ENCODE results near the gene LMBR1L. TPM values are rescaled to one million over a fixed set of nuclear protein-coding genes. Genes with fewer than 3 reads are reported as not detected.
"Not testable (repeated sequence)": the region's sequence is repeated elsewhere in the genome, so short reads cannot be mapped to it uniquely, and the experiment has no call there.

Gene LMBR1L
- total and polyA plus RNA-seq, 2 donors, result 35.1 to 112 TPM

DNA sequence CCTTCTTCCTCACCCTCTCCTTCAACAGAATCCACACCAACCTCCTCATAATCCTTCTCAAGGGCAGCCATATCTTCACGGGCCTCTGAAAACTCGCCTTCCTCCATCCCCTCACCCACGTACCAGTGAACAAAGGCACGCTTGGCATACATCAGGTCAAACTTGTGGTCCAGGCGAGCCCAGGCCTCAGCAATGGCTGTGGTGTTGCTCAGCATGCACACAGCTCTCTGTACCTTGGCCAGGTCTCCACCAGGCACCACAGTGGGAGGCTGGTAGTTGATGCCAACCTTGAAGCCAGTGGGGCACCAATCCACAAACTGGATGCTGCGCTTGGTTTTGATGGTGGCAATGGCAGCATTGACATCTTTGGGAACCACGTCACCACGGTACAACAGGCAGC lies 17.3 kb upstream of the LMBR1L start:
- H3K9me3 ChIP-seq (ENCODE audit: control insufficient read depth in 2 of 2, insufficient read depth in 1 of 2, low read length in 1 of 2); H3K4me3 ChIP-seq (ENCODE audit: low read length in 2 of 2); H3K27ac ChIP-seq (ENCODE audit: low read depth in 1 of 2, low read length in 1 of 2); H3K27me3 ChIP-seq (ENCODE audit: control insufficient read depth in 2 of 2, insufficient read depth in 1 of 2, low read length in 1 of 2); DNase-seq (ENCODE audit: low read depth in 6 of 9, low spot score in 9 of 9): not testable (repeated sequence)
- Histone ChIP-seq H3K36me3 (ENCODE audit: control insufficient read depth in 2 of 2, insufficient read depth in 2 of 2, low read length in 1 of 2) (peaks cover 24 to 36% of the 10 kb centered on the region in 2 donors), H3K4me1 (ENCODE audit: control insufficient read depth in 2 of 2, insufficient read depth in 2 of 2, low read length in 2 of 2) (peaks cover 13 to 19% of the 10 kb centered on the region in 2 donors)
- WGBS, result over 99% methylated on average over 8 of the region's 8 CpGs

DNA sequence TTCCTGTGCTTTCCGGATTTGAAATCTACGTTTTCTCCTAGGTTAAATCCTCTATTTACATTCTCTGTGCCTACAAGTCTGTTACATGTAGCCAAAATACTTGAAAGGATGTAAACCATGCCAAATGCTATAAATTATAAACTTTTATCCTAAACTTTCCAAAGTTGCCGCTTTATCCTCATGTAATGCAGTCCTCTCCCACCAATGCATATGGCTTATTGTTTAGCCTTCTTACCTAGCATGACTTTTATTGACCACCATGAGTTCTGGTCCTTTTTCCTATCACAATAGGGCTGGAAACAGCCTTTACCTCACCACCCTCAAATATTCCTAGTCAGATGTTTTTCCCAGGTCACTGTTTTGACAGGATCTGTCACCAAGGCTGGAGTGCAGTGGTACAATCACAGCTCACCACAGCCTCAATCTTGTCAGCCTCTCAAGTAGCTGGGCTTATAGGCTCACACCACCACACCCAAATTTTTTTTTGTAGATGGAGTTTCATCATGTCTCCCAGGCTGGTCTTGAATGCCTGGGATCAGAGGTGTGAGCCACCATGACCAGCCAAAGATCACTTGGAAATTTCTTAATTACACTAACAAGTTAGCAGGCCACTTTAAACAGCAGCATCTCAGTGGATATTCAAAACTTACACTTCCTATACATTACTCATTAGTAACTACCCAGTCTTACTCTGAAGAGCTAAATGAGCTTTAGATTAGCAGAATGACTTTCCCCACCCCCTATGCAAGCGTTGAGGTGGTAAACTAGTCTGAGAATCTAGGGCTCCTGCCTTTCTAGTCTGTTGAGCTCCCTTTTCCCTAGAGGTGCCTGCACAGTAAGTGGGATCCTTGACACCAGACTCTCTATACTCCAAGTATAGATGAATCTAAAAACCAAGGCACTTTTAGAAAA lies 16.5 kb upstream of the LMBR1L start:
- no peaks in the 10 kb centered on the region for H3K9me3 ChIP-seq (ENCODE audit: control insufficient read depth in 2 of 2, insufficient read depth in 1 of 2, low read length in 1 of 2)
- peaks cover 24 to 36% of the 10 kb centered on the region in 2 donors for H3K36me3 ChIP-seq (ENCODE audit: control insufficient read depth in 2 of 2, insufficient read depth in 2 of 2, low read length in 1 of 2)
- H3K27ac ChIP-seq (ENCODE audit: low read depth in 1 of 2, low read length in 1 of 2), result no peak overlapping the region
- no peak for DNase-seq (ENCODE audit: low read depth in 6 of 9, low spot score in 9 of 9)
- 98% methylated on average over 4 of the region's 4 CpGs for whole genome bisulfite sequencing
- peaks cover 9 to 17% of the 10 kb centered on the region in 2 donors for H3K4me1 ChIP-seq (ENCODE audit: control insufficient read depth in 2 of 2, insufficient read depth in 2 of 2, low read length in 2 of 2)
- H3K4me3 ChIP-seq (ENCODE audit: low read length in 2 of 2), result no peak overlapping the region
- no peaks in the 10 kb centered on the region for H3K27me3 ChIP-seq (ENCODE audit: control insufficient read depth in 2 of 2, insufficient read depth in 1 of 2, low read length in 1 of 2)

DNA sequence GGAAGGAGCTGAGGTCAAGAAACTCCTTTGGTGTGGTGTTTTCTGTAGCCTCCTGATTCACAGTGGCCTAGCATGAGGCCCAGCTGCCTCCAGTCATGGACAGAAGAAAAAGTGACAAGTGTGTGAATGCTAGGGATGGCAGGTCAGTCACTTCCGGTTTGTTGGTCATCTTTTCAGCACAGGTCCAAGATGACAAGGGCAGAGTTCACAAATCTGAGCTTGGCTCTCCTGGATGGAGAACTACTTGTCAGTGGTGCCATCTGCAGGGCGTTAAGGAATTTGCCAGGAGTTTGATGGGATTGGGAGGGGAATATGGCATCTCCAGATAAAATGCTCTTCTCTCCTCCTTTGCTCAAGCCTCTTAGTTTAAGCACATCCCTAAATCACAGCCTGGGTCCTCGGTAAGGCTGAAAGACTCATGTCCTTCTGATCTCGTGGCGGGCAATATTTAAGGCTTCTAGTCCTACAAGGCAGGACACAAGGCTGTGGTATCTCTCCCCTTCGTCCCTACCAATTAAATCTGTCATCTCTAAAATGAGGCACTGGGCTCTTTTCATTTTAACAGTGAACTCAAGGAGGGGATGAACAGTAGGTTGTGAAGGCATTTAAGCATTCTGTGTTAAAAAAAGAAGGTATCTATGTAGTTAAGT lies 10.5 kb upstream of the LMBR1L start:
- H3K4me3 ChIP-seq (ENCODE audit: low read length in 2 of 2), result no peak overlapping the region
- no peaks in the 10 kb centered on the region for H3K4me1 ChIP-seq (ENCODE audit: control insufficient read depth in 2 of 2, insufficient read depth in 2 of 2, low read length in 2 of 2)
- no peaks in the 10 kb centered on the region for H3K9me3 ChIP-seq (ENCODE audit: control insufficient read depth in 2 of 2, insufficient read depth in 1 of 2, low read length in 1 of 2)
- no peaks in the 10 kb centered on the region for H3K27me3 ChIP-seq (ENCODE audit: control insufficient read depth in 2 of 2, insufficient read depth in 1 of 2, low read length in 1 of 2)
- 60% methylated on average over 6 of the region's 6 CpGs for WGBS
- no peak for DNase-seq (ENCODE audit: low read depth in 6 of 9, low spot score in 9 of 9)
- H3K27ac ChIP-seq (ENCODE audit: low read depth in 1 of 2, low read length in 1 of 2), result no peak overlapping the region
- no peaks in the 10 kb centered on the region for H3K36me3 ChIP-seq (ENCODE audit: control insufficient read depth in 2 of 2, insufficient read depth in 2 of 2, low read length in 1 of 2)

DNA sequence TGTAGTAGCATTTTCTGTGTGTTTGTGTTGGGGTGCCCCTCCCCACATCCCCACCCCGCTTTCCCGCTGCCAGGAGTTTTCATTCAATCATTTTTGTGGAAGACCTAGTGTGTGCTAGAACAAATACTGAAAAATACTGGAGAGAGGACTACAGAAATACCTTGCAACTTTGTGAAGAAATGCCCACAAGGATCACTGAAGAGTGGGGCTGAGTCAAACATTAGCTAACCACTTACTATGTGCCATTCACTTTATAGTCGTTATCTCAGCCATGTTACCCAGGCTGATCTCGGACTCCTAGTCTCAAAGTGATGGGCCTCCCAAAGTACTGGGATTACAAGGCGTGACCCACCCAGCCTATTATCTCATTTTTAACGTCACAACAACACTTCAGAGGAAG lies 559 bp upstream of the LMBR1L start:
- peak overlapping the region; percentile 86 to 97 for H3K27ac ChIP-seq (ENCODE audit: low read depth in 1 of 2, low read length in 1 of 2)
- H3K4me1 ChIP-seq (ENCODE audit: control insufficient read depth in 2 of 2, insufficient read depth in 2 of 2, low read length in 2 of 2), result peaks cover 14 to 25% of the 10 kb centered on the region in 2 donors
- peaks cover 0 to 4% of the 10 kb centered on the region in 2 donors for H3K9me3 ChIP-seq (ENCODE audit: control insufficient read depth in 2 of 2, insufficient read depth in 1 of 2, low read length in 1 of 2)
- DNase-seq (ENCODE audit: low read depth in 6 of 9, low spot score in 9 of 9), result no peak
- peaks cover 3 to 6% of the 10 kb centered on the region in 2 donors for H3K36me3 ChIP-seq (ENCODE audit: control insufficient read depth in 2 of 2, insufficient read depth in 2 of 2, low read length in 1 of 2)
- peak overlapping the region; percentile 91 to 100 for H3K4me3 ChIP-seq (ENCODE audit: low read length in 2 of 2)
- H3K27me3 ChIP-seq (ENCODE audit: control insufficient read depth in 2 of 2, insufficient read depth in 1 of 2, low read length in 1 of 2), result no peaks in the 10 kb centered on the region
- 68% methylated on average over 6 of the region's 6 CpGs for WGBS

DNA sequence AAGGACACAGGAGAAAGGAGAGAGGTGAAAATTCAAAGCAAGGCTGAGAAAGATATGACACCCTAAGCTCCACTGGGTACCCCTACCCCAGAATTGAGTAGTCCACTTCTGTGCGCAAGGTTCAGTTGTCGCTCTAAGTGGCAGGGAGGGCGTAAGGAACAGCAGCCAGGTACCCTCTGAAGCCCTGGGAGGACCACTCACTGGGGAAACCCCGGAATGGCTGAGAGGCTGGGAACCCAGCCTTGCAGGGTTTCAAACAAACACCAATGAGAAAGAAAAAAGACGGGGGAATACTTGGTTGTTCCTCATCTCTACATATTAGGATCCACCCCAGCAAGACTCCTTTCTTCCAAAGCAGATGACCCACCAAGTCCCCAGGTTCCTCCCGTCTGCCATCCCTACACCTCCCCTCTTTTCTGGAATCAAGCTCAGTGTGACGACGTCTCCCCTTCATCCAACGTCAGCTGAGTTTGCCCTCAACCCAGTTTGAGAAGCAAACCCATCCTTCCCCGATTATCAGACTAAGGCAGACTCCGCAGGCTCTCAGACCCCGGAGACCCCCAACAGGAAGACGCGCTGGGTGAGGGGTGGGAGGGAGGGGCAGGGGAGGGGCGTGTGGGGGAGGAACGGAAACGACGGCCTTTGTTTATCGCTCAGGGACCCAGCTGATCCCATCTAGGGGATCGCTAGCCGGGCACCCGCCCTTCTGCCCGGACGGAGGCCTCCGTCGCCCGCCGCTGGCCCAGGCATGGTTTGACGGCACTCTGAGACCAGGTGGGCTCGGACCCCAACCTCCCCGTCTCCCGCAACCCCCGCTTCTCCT lies 795 bp downstream of the LMBR1L start:
- 8% methylated on average over 33 of the region's 33 CpGs for WGBS
- H3K36me3 ChIP-seq (ENCODE audit: control insufficient read depth in 2 of 2, insufficient read depth in 2 of 2, low read length in 1 of 2), result peaks cover 12 to 19% of the 10 kb centered on the region in 2 donors
- H3K4me3 ChIP-seq (ENCODE audit: low read length in 2 of 2), result peak overlapping the region; percentile 91 to 100
- peak in 3 of 9 donors; percentile 58 to 75 (median 60) for DNase-seq (ENCODE audit: low read depth in 6 of 9, low spot score in 9 of 9)
- no peaks in the 10 kb centered on the region for H3K27me3 ChIP-seq (ENCODE audit: control insufficient read depth in 2 of 2, insufficient read depth in 1 of 2, low read length in 1 of 2)
- peaks cover 0 to 4% of the 10 kb centered on the region in 2 donors for H3K9me3 ChIP-seq (ENCODE audit: control insufficient read depth in 2 of 2, insufficient read depth in 1 of 2, low read length in 1 of 2)
- H3K4me1 ChIP-seq (ENCODE audit: control insufficient read depth in 2 of 2, insufficient read depth in 2 of 2, low read length in 2 of 2), result peaks cover 14 to 25% of the 10 kb centered on the region in 2 donors
- H3K27ac ChIP-seq (ENCODE audit: low read depth in 1 of 2, low read length in 1 of 2), result peak overlapping the region; percentile 97

DNA sequence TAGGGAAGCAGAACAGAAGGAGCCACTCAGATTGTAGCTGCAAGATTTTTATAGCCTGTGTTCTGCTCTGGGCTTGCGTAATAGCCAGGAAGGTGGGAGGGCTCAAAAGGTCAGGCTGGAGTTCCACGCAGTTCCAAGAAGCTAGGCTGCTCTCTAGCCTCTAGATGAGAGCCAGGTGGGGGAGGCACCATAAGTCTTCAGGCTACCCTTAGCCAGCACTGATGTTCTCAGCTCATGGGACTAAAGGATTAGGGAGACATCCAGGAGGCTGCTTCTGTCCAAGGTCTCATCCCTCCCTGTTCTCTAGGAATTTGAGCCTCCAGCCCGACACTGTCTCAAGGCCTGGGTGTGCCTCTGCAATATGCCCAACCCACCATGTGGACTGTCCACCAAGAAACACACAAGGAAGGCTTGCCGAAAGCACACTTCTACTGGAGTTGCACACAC lies 1.7 kb downstream of the LMBR1L start:
- H3K27ac ChIP-seq (ENCODE audit: low read depth in 1 of 2, low read length in 1 of 2), result peak overlapping the region; percentile 21 to 97
- DNase-seq (ENCODE audit: low read depth in 6 of 9, low spot score in 9 of 9), result no peak
- H3K27me3 ChIP-seq (ENCODE audit: control insufficient read depth in 2 of 2, insufficient read depth in 1 of 2, low read length in 1 of 2), result no peaks in the 10 kb centered on the region
- peaks cover 14 to 25% of the 10 kb centered on the region in 2 donors for H3K4me1 ChIP-seq (ENCODE audit: control insufficient read depth in 2 of 2, insufficient read depth in 2 of 2, low read length in 2 of 2)
- 80% methylated on average over 4 of the region's 4 CpGs for WGBS
- peaks cover 0 to 4% of the 10 kb centered on the region in 2 donors for H3K9me3 ChIP-seq (ENCODE audit: control insufficient read depth in 2 of 2, insufficient read depth in 1 of 2, low read length in 1 of 2)
- peaks cover 21 to 28% of the 10 kb centered on the region in 2 donors for H3K36me3 ChIP-seq (ENCODE audit: control insufficient read depth in 2 of 2, insufficient read depth in 2 of 2, low read length in 1 of 2)
- peak overlapping the region; percentile 91 to 100 for H3K4me3 ChIP-seq (ENCODE audit: low read length in 2 of 2)

DNA sequence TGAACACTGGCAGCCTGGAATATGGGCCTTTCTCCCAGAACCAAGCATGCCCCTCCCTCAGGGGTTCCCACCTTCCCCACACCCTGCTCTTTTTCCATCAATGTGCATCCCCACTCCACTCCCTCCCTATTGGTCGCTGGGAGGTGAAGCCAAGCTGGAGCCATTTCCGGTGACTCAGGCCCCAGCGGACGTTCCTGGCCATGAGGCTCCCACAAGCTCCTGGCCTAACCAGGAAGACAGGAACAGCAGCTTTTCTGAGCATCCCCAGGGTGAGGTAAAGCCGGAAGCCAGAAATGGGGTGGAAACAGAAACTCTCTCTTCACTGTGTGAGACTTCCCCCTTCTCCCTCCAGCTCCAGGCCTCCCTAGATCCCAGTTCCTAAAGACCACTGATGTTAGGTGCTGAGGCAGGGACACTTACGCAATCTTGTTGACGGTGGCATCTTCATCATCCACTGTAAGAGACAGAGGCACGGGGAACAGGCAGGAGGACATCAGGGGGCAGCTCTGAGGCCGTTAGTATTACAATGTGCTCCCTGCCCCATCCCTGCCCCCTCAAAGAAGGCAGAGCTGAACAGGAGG lies 5.1 kb downstream of the LMBR1L start:
- no peak for DNase-seq (ENCODE audit: low read depth in 6 of 9, low spot score in 9 of 9)
- Histone ChIP-seq H3K9me3 (ENCODE audit: control insufficient read depth in 2 of 2, insufficient read depth in 1 of 2, low read length in 1 of 2) (peaks cover 0 to 1% of the 10 kb centered on the region in 2 donors), H3K27ac (ENCODE audit: low read depth in 1 of 2, low read length in 1 of 2) (no peak overlapping the region), H3K27me3 (ENCODE audit: control insufficient read depth in 2 of 2, insufficient read depth in 1 of 2, low read length in 1 of 2) (no peaks in the 10 kb centered on the region), H3K4me3 (ENCODE audit: low read length in 2 of 2) (no peak overlapping the region), H3K4me1 (ENCODE audit: control insufficient read depth in 2 of 2, insufficient read depth in 2 of 2, low read length in 2 of 2) (peaks cover 11 to 17% of the 10 kb centered on the region in 2 donors), H3K36me3 (ENCODE audit: control insufficient read depth in 2 of 2, insufficient read depth in 2 of 2, low read length in 1 of 2) (peaks cover 55 to 62% of the 10 kb centered on the region in 2 donors)
- 96% methylated on average over 9 of the region's 9 CpGs for WGBS

DNA sequence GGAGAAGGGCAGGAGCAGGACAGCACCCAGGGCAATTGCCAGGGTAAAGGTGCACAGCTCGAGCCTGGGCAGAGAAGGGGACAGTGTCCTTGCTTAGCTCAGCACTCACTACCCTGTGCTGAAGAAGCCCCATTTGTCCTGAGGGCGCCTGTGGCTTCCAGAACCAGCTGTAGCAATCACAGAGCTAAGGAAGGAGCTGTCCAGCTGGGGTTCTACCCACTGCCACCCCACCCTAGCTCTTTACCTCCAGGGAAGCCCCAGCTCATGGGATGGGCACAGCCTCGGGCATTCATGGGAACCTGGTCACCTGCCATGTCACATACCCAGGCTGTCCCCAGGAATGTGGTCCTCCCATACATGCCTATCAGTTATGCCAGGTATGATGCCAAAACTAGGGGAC lies 5.8 kb downstream of the LMBR1L start:
- DNase-seq (ENCODE audit: low read depth in 6 of 9, low spot score in 9 of 9), result no peak
- H3K27ac ChIP-seq (ENCODE audit: low read depth in 1 of 2, low read length in 1 of 2), result no peak overlapping the region
- H3K9me3 ChIP-seq (ENCODE audit: control insufficient read depth in 2 of 2, insufficient read depth in 1 of 2, low read length in 1 of 2), result no peaks in the 10 kb centered on the region
- 94% methylated on average over 3 of the region's 3 CpGs for WGBS
- H3K36me3 ChIP-seq (ENCODE audit: control insufficient read depth in 2 of 2, insufficient read depth in 2 of 2, low read length in 1 of 2), result peaks cover 63 to 70% of the 10 kb centered on the region in 2 donors
- no peaks in the 10 kb centered on the region for H3K27me3 ChIP-seq (ENCODE audit: control insufficient read depth in 2 of 2, insufficient read depth in 1 of 2, low read length in 1 of 2)
- no peak overlapping the region for H3K4me3 ChIP-seq (ENCODE audit: low read length in 2 of 2)
- H3K4me1 ChIP-seq (ENCODE audit: control insufficient read depth in 2 of 2, insufficient read depth in 2 of 2, low read length in 2 of 2), result peaks cover 11 to 16% of the 10 kb centered on the region in 2 donors

Measured in thymus (tissue), 11 donors.